Adrenal gland (tissue), 12 donors: ENCODE measurements around the gene MYO7A. TPM values are rescaled to one million over a fixed set of nuclear protein-coding genes. Genes with fewer than 3 reads are reported as not detected.

ENCODE experiments used
- DNase-seq, 7 donors: peaks; one replicate each; pipeline ENCODE4 v3.0.0-alpha.2; 2019 to 2020
- H3K27ac ChIP-seq, 5 donors: fragments of 200-600 bp; sonication (generic) in 4 of 5; 1 replicate in 3 of 5; 2 replicates in 2 of 5; pipeline versions ENCODE4 v1.5.1 to v1.8.0; 2016 to 2020; ENCODE audit warnings: mild to moderate bottlenecking in 1 of 5
- H3K27me3 ChIP-seq: fragments of 200-600 bp; 2 replicates; pipeline ENCODE4 v1.8.0; 2021
- H3K36me3 ChIP-seq, 2 donors: fragments of 200-600 bp; replicated peaks in 1 of 2; 1 replicate in 1 of 2; 2 replicates in 1 of 2; pipeline versions ENCODE4 v1.5.1 to v1.8.0; 2018 to 2022
- H3K4me1 ChIP-seq, 2 donors: fragments of 200-600 bp; replicated peaks in 1 of 2; 1 replicate in 1 of 2; 2 replicates in 1 of 2; pipeline versions ENCODE4 v1.5.1 to v1.8.0; 2018 to 2021
- H3K4me3 ChIP-seq, 4 donors: fragments of 200-600 bp; sonication (generic) in 3 of 4; one replicate each; pipeline ENCODE4 v1.5.1; 2016 to 2018
- H3K9me3 ChIP-seq, 3 donors: fragments of 200-600 bp; sonication (generic) in 1 of 3; replicated peaks in 1 of 3; 1 replicate in 2 of 3; 2 replicates in 1 of 3; pipeline versions ENCODE4 v1.5.1 to v1.8.0; 2016 to 2021
- CTCF ChIP-seq, 6 experiments: fragments of 450-650 bp in 4 of 6; fragments of 200-600 bp in 2 of 6; sonication (generic) in 1 of 6; IDR thresholded peaks; 1 replicate in 5 of 6; 2 replicates in 1 of 6; pipeline versions ENCODE4 v1.5.1 to v1.8.0; 2016 to 2021; ENCODE audit warnings: antibody characterized with exemption in 6 of 6, mild to moderate bottlenecking in 2 of 6, moderate library complexity in 1 of 6
- POLR2A ChIP-seq, 2 donors: fragments of 450-650 bp; IDR thresholded peaks; one replicate each; pipeline ENCODE4 v1.6.1; 2017; ENCODE audit warnings: antibody characterized with exemption in 2 of 2, mild to moderate bottlenecking in 2 of 2, moderate library complexity in 1 of 2
- WGBS, 4 donors: extraction: QIAGEN DNeasy Blood & Tissue Kit in 2 of 4; methylation state at CpG; one replicate each; pipeline versions ENCODE4 v1.1.5 to v1.1.7; 2013 to 2017; 5-methylcytosine and 5-hydroxymethylcytosine counted together
- intact Hi-C, 2 donors: fragments of 100-400 bp; cut with DNase I; formaldehyde crosslinking; loops; one replicate each; pipeline versions ENCODE4 v1.14.1 to v1.15.0; 2022 to 2023
- polyA plus RNA-seq, 3 donors: library from polyadenylated mRNA; stranded (reverse); fragments of 200-250 nt in 2 of 3; fragments of 350-450 nt in 1 of 3; fragmentation: Illumina TruSeq in 1 of 3; extraction: RNeasy Lipid Tissue Mini Kit (QIAGEN cat#74804) in 1 of 3; gene quantifications; one replicate each; pipeline ENCODE4 v1.2.3, GENCODE V29; 2013 to 2014
- total RNA-seq, 9 donors: library from RNA; depleted of rRNA in 4 of 9; stranded (reverse); fragments of >200 nt in 4 of 9; fragments of 120-200 nt in 1 of 9; fragmentation: NEBNext Ultra II Directional in 1 of 9; extraction: Animal tissue kit (Norgen Biotek cat#: 25700) in 1 of 9; gene quantifications; one replicate each; pipeline versions ENCODE4 v1.1.0 to v1.2.4, GENCODE V29; 2013 to 2023
- donor health status: healthy with polysubstance abuse.
- donor health status: Bipolar disorder and iron deficiency.
- donor health status: DM: yes; HTN: yes; CAD: no.
- donor health status: DM: no; HTN: no; CAD: no.
- donor health status: DM: no; HTN: no; CAD: no.
- donor health status: DM: yes; HTN: yes; CAD: no.

MYO7A gene
- total and polyA plus RNA-seq, 12 donors: 5.5 to 175 (median 91.6) TPM

- no peaks in the 10 kb centered on the region for H3K9me3 ChIP-seq
- H3K4me1 ChIP-seq: peaks cover 6 to 9% of the 10 kb centered on the region in 2 donors
- no peak overlapping the region for H3K4me3 ChIP-seq
- intact Hi-C loops: loop anchor here in 1 of 2 donors (5.0 to 10.0 kb wide), 2 partner anchors 39 to 136 kb away; no protein-coding TSS in a partner anchor
- 91 to 100% (median 94%) methylated on average over 10 to 11 of the region's 11 CpGs for WGBS, 4 donors
- no peak overlapping the region for H3K27ac ChIP-seq
- peaks cover 0 to 42% of the 10 kb centered on the region in 2 donors for H3K36me3 ChIP-seq
- H3K27me3 ChIP-seq: no peaks in the 10 kb centered on the region
- DNase-seq: no peak
- no peak for TF ChIP-seq POLR2A (IDR thresholded peaks at IDR 0.05)
- TF ChIP-seq CTCF (IDR thresholded peaks at IDR 0.05): no peak
These were observed 53.2 kb downstream of the MYO7A start for GRCh38 chr11:77181226-77181625.

GRCh38 chr11:77181799-77182541, 53.9 kb downstream of the MYO7A start:
- H3K9me3 ChIP-seq: no peaks in the 10 kb centered on the region
- no peaks in the 10 kb centered on the region for H3K27me3 ChIP-seq
- peaks cover 0 to 42% of the 10 kb centered on the region in 2 donors for H3K36me3 ChIP-seq
- no peak for TF ChIP-seq CTCF (IDR thresholded peaks at IDR 0.05)
- no peak for TF ChIP-seq POLR2A (IDR thresholded peaks at IDR 0.05)
- no peak for DNase-seq
- H3K27ac ChIP-seq: no peak overlapping the region
- H3K4me1 ChIP-seq: peaks cover 6 to 8% of the 10 kb centered on the region in 2 donors
- intact Hi-C loops: loop anchor here in 1 of 2 donors (5.0 to 10.0 kb wide), 2 partner anchors 40 to 137 kb away; no protein-coding TSS in a partner anchor
- no peak overlapping the region for H3K4me3 ChIP-seq
- 83 to 92% (median 88%) methylated on average over 11 to 22 of the region's 22 CpGs for WGBS, 4 donors

GRCh38 chr11:77182542-77183430, 54.7 kb downstream of the MYO7A start:
- DNase-seq: no peak
- H3K4me3 ChIP-seq: no peak overlapping the region
- TF ChIP-seq CTCF (IDR thresholded peaks at IDR 0.05) (no peak), POLR2A (IDR thresholded peaks at IDR 0.05) (no peak)
- intact Hi-C loops: loop anchor here in 1 of 2 donors (5.0 to 10.0 kb wide), 2 partner anchors 40 to 138 kb away; no protein-coding TSS in a partner anchor
- no peaks in the 10 kb centered on the region for H3K9me3 ChIP-seq
- H3K36me3 ChIP-seq: peaks cover 0 to 37% of the 10 kb centered on the region in 2 donors
- WGBS, 4 donors: 82 to 95% (median 90%) methylated on average over 13 to 21 of the region's 21 CpGs
- H3K27me3 ChIP-seq: no peaks in the 10 kb centered on the region
- peaks cover 6 to 8% of the 10 kb centered on the region in 2 donors for H3K4me1 ChIP-seq
- no peak overlapping the region for H3K27ac ChIP-seq
